ENCODE data around the gene STAT3. TPM values are rescaled to one million over a fixed set of nuclear protein-coding genes. Genes with fewer than 3 reads are reported as not detected.

The STAT3 gene
- total RNA-seq, 4 donors from 2014 or later: 115 to 298 (median 171) TPM

DNA sequence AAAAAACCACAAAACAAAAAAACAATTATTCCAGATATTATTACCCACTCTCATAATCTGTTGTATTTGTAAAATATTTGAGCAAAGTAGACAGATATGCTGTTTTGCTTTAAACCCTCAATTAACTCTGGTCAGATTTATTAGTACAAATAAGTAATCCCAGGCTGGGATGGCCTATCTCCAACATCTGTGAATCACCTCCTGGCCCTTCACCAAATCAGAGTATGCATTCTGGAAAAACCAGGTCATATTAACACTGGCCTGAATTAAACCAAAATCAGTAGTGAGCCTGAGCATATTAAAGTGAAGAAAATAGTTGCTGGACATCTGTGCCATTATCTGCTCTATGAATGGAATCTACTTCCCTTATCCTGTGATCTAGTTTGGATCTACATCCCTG lies 41.0 kb downstream of the STAT3 start:
- intact Hi-C loops (cut with DNase I; ENCODE audit: low total_unique reads): no loop called here
- Histone ChIP-seq H3K4me1 (peaks cover 0 to 7% of the 10 kb centered on the region in 2 donors), H3K36me3 (no peaks in the 10 kb centered on the region), H3K27me3 (no peaks in the 10 kb centered on the region), H3K4me3 (no peak overlapping the region), H3K9me3 (no peaks in the 10 kb centered on the region), H3K27ac (peak overlapping the region; percentile 81 to 82)
- TF ChIP-seq POLR2A (IDR thresholded peaks at IDR 0.05): no peak
- TF ChIP-seq, protein P1, sequence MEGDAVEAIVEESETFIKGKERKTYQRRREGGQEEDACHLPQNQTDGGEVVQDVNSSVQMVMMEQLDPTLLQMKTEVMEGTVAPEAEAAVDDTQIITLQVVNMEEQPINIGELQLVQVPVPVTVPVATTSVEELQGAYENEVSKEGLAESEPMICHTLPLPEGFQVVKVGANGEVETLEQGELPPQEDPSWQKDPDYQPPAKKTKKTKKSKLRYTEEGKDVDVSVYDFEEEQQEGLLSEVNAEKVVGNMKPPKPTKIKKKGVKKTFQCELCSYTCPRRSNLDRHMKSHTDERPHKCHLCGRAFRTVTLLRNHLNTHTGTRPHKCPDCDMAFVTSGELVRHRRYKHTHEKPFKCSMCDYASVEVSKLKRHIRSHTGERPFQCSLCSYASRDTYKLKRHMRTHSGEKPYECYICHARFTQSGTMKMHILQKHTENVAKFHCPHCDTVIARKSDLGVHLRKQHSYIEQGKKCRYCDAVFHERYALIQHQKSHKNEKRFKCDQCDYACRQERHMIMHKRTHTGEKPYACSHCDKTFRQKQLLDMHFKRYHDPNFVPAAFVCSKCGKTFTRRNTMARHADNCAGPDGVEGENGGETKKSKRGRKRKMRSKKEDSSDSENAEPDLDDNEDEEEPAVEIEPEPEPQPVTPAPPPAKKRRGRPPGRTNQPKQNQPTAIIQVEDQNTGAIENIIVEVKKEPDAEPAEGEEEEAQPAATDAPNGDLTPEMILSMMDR (IDR thresholded peaks at IDR 0.05): no peak
- peak; percentile 83 to 91 for DNase-seq

DNA sequence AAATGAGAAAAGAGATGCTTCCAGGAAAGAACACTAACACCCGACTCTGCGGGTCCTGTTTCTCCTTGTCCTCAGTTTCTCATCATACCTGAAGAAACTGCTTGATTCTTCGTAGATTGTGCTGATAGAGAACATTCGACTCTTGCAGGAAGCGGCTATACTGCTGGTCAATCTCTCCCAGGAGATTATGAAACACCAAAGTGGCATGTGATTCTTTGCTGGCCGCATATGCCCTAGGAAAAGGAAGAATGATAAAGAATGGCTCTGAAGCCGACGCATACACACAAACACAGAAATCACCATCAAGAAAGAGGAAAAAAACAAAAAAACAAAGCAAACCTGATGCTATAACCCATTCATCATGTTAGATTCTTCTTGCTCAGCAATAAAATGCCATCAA lies 41.8 kb downstream of the STAT3 start:
- intact Hi-C loops (cut with DNase I; ENCODE audit: low total_unique reads): no loop called here
- H3K36me3 ChIP-seq: no peaks in the 10 kb centered on the region

DNA sequence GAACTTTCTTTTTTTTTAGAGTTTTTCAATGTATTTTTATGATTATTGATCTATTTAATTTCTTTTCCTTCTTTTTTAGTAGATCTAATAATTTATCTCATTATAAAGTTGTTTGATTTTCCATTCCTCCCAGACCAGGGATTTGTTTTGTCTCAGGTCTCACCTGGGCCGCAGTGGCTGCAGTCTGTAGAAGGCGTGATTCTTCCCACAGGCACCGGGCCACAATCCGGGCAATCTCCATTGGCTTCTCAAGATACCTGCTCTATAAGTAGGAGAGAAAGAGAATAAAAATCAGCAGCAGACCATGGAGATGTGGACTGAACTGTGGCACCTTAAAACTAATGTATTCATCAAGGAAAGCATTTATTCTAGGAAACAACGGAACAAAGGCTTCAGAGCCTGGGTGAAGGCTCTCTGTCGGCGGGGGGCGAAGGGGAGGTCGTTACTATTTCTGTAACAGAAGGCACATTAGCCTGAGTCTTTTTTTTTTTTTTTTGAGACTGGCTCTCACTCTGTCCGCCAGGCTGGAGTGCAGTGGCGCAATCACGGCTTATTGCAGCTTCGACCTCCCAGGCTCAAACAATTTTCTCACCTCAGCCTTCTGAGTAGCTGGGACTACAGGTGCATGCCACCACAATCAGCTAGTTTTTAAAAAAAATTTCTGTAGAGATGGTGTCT lies 42.7 kb downstream of the STAT3 start:
- Histone ChIP-seq H3K36me3 (no peaks in the 10 kb centered on the region), H3K4me3 (no peak overlapping the region), H3K27me3 (no peaks in the 10 kb centered on the region), H3K9me3 (no peaks in the 10 kb centered on the region), H3K4me1 (peaks cover 0 to 7% of the 10 kb centered on the region in 2 donors), H3K27ac (no peak overlapping the region)
- intact Hi-C loops (cut with DNase I; ENCODE audit: low total_unique reads): no loop called here
- no peak for DNase-seq
- TF ChIP-seq POLR2A (IDR thresholded peaks at IDR 0.05): no peak
- TF ChIP-seq, protein P1 (IDR thresholded peaks at IDR 0.05): no peak

More for the DNA sequence above, 41.8 kb downstream of the STAT3 start:
- TF ChIP-seq, protein P1 (IDR thresholded peaks at IDR 0.05): no peak
- TF ChIP-seq POLR2A (IDR thresholded peaks at IDR 0.05): no peak
- Histone ChIP-seq H3K27ac (peak overlapping the region; percentile 81 to 82), H3K4me1 (peaks cover 0 to 7% of the 10 kb centered on the region in 2 donors), H3K27me3 (no peaks in the 10 kb centered on the region), H3K9me3 (no peaks in the 10 kb centered on the region), H3K4me3 (no peak overlapping the region)
- DNase-seq: no peak

DNA sequence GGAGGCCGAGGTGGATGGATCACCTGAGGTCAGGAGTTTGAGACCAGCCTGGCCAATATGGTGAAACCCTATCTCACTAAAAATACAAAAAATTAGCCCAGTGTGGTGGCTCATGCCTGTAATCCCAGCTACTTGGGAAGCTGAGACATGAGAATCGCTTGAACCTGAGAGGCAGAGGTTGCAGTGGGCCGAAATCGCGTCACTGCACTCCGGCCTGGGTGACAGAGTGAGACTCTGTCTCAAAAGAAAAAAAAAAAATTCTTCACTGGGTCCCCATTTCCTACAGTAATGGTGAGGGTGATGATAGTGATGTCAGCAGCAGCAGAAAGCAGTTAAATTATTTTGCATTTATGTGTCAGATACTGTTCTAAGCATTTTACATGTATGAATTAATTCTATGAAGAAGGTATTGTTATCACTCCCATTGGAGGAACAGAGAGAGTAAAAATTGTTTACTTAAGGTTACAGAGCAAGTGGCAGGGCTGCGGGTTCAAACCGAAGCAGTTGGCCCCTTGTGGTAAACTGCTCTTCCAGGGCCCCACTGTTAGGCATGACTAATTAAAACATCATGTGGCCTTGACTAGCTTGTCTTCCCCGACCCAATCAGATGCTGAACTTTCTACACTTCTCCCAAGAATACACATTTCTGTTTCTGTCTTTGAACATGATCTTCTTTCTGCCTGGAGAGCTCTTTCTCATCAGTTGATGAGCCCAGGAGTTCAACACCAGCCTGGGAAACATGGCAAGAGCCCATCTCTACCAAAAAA lies 45.8 kb downstream of the STAT3 start:
- H3K4me1 ChIP-seq: peaks cover 0 to 2% of the 10 kb centered on the region in 2 donors
- no peak overlapping the region for H3K27ac ChIP-seq
- intact Hi-C loops (cut with DNase I; ENCODE audit: low total_unique reads): no loop called here
- no peaks in the 10 kb centered on the region for H3K36me3 ChIP-seq
- H3K27me3 ChIP-seq: no peaks in the 10 kb centered on the region
- no peak for DNase-seq
- no peak overlapping the region for H3K4me3 ChIP-seq
- no peak for TF ChIP-seq POLR2A (IDR thresholded peaks at IDR 0.05)
- TF ChIP-seq, protein P1 (IDR thresholded peaks at IDR 0.05): no peak
- no peaks in the 10 kb centered on the region for H3K9me3 ChIP-seq

DNA sequence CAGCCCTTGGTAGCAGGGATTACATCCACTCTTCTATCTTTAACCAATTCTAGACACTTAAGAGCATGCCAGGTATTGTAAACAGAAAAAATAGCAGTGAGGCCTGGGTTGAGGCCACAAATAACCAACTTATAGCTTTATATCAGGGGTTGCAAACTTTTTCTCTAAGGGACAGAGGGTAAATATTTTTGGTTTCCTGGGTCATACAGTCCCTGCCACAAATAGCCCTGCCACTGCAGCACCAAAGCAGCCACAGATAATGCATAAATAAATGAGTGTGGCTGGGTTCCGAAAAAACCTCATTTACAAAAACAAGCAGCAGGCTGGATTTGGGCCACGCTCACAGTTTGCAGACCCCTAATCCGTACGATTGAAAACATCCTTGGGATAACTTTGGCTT lies 46.7 kb downstream of the STAT3 start:
- TF ChIP-seq POLR2A (IDR thresholded peaks at IDR 0.05): no peak
- TF ChIP-seq, protein P1 (IDR thresholded peaks at IDR 0.05): no peak
- Histone ChIP-seq H3K36me3 (no peaks in the 10 kb centered on the region), H3K9me3 (no peaks in the 10 kb centered on the region), H3K27me3 (no peaks in the 10 kb centered on the region), H3K4me1 (no peaks in the 10 kb centered on the region), H3K27ac (no peak overlapping the region), H3K4me3 (no peak overlapping the region)
- no peak for DNase-seq
- intact Hi-C loops (cut with DNase I; ENCODE audit: low total_unique reads): no loop called here
